WERI-Rb-1 (cell line): ENCODE results near the gene POLE.
A peak's percentile ranks its signal among the peaks of the same experiment; 100 is the strongest.

Source experiments
- DNase-seq: peaks from one replicate; pipeline ENCODE4 v3.0.0-alpha.2; 2020
- H3K27ac ChIP-seq: fragments of 250-450 bp; sonication (Bioruptor Pico); 2 replicates; pipeline ENCODE4 v1.5.1; 2020; ENCODE audit warnings: mild to moderate bottlenecking, moderate library complexity
- H3K27me3 ChIP-seq: fragments of 250-450 bp; sonication (Bioruptor Pico); 2 replicates; pipeline ENCODE4 v1.5.1; 2021; ENCODE audit warnings: mild to moderate bottlenecking, low read depth, moderate library complexity; ENCODE audit not compliant: insufficient read depth, severe bottlenecking
- H3K36me3 ChIP-seq: fragments of 250-450 bp; sonication (Bioruptor Pico); 2 replicates; pipeline ENCODE4 v1.5.1; 2020; ENCODE audit warnings: mild to moderate bottlenecking, moderate library complexity
- H3K4me3 ChIP-seq: 2 replicates; pipeline ENCODE4 v1.5.1; 2011; ENCODE audit warnings: low read depth, mild to moderate bottlenecking, control low read depth, low read length
- H3K9me3 ChIP-seq: fragments of 250-450 bp; sonication (Bioruptor Pico); 2 replicates; pipeline ENCODE4 v1.5.1; 2021; ENCODE audit warnings: mild to moderate bottlenecking, moderate library complexity; ENCODE audit not compliant: severe bottlenecking
- CTCF ChIP-seq: IDR thresholded peaks from 2 replicates; pipeline ENCODE4 v1.5.1; 2011; ENCODE audit warnings: low read depth, mild to moderate bottlenecking, control low read depth, inconsistent platforms, low read length

The POLE gene

DNA sequence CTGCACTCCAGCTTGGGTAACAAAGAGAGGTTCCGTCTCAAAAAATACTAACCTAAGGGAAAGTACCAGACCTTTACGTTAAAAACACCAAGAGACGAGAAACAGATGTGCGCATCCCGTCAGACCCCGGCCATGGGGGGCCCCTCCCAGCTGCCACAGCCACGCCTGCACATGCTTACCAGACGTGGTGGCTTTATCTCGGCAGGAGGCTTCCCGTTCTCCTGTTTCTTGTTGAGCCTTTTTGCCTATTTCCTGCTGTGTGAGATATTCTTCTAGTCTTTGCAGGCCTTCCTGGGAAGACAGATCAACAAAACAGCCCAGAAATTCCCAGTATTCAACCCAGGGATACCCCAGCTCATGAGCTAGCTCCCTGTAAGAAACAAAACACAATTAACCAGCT lies 47.1 kb upstream of the POLE start:
- no peak for DNase-seq
- Histone ChIP-seq H3K36me3 (peaks cover 74% of the 10 kb centered on the region), H3K27me3 (no peaks in the 10 kb centered on the region), H3K27ac (no peak overlapping the region), H3K4me3 (no peak overlapping the region), H3K9me3 (no peaks in the 10 kb centered on the region)
- TF ChIP-seq CTCF: no peak

DNA sequence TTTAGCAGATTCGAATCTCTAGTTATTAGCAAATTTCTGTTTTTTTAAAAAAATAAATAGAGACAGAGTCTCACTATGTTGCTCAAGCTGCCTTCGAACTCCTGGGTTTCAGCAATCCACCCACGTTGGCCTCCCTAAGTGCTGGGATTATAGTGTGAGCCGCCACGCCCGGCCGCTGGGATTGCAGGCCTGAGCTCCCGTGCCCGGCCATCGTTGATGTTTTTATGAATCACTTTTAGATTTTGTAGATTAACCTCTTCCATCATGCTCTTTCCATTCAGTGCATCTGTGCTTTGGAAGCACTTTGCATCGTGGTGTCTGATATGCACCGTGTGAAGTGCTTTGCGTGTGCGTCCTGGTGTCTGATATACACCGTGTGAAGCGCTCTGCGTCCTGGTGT lies 44.4 kb upstream of the POLE start:
- peaks cover 72% of the 10 kb centered on the region for H3K36me3 ChIP-seq
- DNase-seq: no peak
- H3K9me3 ChIP-seq: no peaks in the 10 kb centered on the region
- H3K4me3 ChIP-seq: no peak overlapping the region
- no peak overlapping the region for H3K27ac ChIP-seq
- H3K27me3 ChIP-seq: no peaks in the 10 kb centered on the region
- no peak for TF ChIP-seq CTCF

- Histone ChIP-seq H3K27me3 (no peaks in the 10 kb centered on the region), H3K27ac (no peak overlapping the region; the same call in 1 of the 2 replicates), H3K36me3 (peaks cover 72% of the 10 kb centered on the region), H3K4me3 (no peak overlapping the region), H3K9me3 (no peaks in the 10 kb centered on the region)
- TF ChIP-seq CTCF: no peak
- no peak for DNase-seq
Measured at GRCh38 chr12:132730353-132730752, 43.2 kb upstream of the POLE start.

DNA sequence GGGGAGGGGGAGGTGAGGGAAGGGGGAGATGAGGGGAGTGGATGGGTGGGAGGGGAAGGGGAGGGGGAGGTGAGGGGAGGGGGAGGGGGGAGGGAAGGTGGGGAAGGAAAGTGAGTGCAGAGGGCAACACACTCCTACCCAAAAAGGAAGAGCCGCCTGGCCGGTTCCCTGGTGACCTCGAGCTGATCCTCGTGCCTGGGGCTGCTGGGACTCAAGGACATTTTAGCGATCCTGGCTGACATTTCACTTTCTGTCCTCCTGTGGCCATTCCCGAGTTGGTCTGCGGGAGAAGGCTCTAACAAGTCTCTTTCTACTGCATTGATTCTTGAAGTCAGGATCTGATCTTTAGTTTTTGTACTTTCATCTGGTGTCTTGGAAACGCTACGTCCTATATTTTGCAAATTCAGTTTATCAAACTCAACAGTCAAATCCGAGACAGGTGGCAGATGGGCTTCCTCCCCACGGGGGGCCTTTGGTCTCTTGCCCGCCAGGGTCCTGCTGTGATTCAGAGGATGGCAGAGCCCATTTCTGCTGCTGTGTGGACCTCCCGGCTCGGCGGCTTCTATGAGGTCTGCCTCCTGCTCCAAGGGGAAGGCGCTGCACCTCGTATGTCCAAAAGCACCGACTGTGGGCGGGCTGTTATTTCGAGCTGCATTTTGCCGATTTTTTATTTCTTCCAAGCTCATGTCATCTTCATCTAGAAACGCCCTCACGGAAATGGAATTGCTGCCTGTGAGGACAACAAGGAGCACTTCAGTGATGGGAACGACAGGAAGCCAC lies 42.6 kb upstream of the POLE start:
- H3K36me3 ChIP-seq: peaks cover 72% of the 10 kb centered on the region
- no peak overlapping the region for H3K4me3 ChIP-seq
- peak; percentile 29 for DNase-seq
- TF ChIP-seq CTCF: no peak
- no peaks in the 10 kb centered on the region for H3K9me3 ChIP-seq
- no peaks in the 10 kb centered on the region for H3K27me3 ChIP-seq
- peak overlapping the region; percentile 63 for H3K27ac ChIP-seq

DNA sequence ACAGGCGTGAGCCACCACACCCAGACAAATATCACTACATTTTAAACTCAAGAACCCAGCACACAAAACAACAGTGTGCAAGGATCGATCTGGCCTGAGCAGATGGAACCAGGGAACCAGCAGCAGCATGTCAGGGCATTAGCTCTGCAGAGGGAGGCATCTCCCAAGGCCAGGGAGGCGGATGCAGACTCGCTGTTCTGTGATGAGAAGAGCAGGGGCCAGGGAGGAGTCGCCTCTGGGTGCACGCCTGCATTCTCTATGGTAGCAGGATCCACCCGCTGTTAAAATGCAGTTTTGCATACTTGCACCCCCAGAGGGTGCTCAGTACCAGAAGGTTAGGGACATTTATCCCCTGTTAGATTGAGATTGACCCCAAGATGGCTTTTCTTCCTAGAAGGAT lies 41.4 kb upstream of the POLE start:
- no peaks in the 10 kb centered on the region for H3K9me3 ChIP-seq
- no peak overlapping the region for H3K4me3 ChIP-seq
- no peaks in the 10 kb centered on the region for H3K27me3 ChIP-seq
- H3K36me3 ChIP-seq: peaks cover 73% of the 10 kb centered on the region
- no peak overlapping the region for H3K27ac ChIP-seq
- no peak for TF ChIP-seq CTCF
- no peak for DNase-seq
